ENCODE measurements around the gene WDR6. TPM values are rescaled to one million over a fixed set of nuclear protein-coding genes. Genes with fewer than 3 reads are reported as not detected.
A peak's percentile ranks its signal among the peaks of the same experiment; 100 is the strongest.

WDR6 gene
- total RNA-seq, 1 experiment from 2014 or later: 213 TPM

DNA sequence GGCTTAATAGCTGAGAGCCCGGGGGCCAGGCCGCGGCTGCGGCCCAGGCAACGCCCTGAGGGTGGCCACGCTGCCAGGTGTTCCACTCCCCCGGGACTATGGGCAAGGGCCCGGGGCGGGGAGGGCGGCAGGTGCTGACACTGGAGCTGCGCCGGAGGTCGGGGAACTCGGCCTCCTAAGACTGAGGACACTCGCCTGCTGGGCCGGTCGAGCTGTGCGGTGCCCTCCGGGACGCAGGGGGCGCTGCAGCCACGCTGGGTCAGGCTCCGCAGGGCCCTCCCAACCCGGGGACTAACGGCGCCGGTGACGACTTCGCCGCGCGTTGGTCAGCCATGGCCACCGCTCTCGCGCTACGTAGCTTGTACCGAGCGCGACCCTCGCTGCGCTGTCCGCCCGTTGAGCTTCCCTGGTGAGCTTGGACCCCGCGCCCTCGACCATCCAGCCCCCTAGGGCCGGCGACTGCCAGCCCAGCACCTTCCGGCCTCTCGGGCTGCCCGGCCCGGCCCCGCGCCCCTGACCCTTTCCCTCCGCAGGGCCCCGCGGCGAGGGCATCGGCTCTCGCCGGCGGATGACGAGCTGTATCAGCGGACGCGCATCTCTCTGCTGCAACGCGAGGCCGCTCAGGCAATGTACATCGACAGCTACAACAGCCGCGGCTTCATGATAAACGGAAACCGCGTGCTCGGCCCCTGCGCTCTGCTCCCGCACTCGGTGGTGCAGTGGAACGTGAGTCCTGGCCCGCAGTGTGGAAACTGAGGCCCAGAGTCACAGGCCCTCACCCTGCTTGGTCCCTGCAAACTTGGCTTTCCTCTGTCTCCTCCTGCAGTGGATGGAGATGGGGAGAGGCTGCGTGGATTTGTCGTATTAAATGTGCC lies 14.9 kb downstream of the WDR6 start, which contains the start of gene NDUFAF3 (continued):
- TF ChIP-seq, protein P1, sequence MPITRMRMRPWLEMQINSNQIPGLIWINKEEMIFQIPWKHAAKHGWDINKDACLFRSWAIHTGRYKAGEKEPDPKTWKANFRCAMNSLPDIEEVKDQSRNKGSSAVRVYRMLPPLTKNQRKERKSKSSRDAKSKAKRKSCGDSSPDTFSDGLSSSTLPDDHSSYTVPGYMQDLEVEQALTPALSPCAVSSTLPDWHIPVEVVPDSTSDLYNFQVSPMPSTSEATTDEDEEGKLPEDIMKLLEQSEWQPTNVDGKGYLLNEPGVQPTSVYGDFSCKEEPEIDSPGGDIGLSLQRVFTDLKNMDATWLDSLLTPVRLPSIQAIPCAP (CRISPR knock-in tag; IDR thresholded peaks at IDR 0.05): peak; percentile 79; the same call in 1 of the 2 replicates
- TF ChIP-seq ZNF317 (CRISPR knock-in tag; IDR thresholded peaks at IDR 0.05; ENCODE audit: borderline replicate concordance, low read depth) (peak; percentile 20; the same call in 1 of the 2 replicates), NR3C1 (CRISPR knock-in tag; conservative IDR thresholded peaks at IDR 0.05; ENCODE audit: low read depth) (no peak), ELF4 (CRISPR knock-in tag; IDR thresholded peaks at IDR 0.05; ENCODE audit: low read depth) (0 out of 2 replicates have a peak, but pooled peaks have one; percentile 11), FOXP1 (CRISPR knock-in tag; IDR thresholded peaks at IDR 0.05; ENCODE audit: borderline replicate concordance) (peak; percentile 79), GTF2I (CRISPR knock-in tag; conservative IDR thresholded peaks at IDR 0.05) (no peak), ATF1 (CRISPR knock-in tag; IDR thresholded peaks at IDR 0.05) (no peak), CREB1 (CRISPR knock-in tag; IDR thresholded peaks at IDR 0.05) (peak; percentile 84; the same call in 1 of the 2 replicates), CREM (CRISPR knock-in tag; IDR thresholded peaks at IDR 0.05) (peak; percentile 84; the same call in 1 of the 2 replicates), ETV6 (CRISPR knock-in tag; IDR thresholded peaks at IDR 0.05) (peak; percentile 89)
- TF ChIP-seq, protein P2, sequence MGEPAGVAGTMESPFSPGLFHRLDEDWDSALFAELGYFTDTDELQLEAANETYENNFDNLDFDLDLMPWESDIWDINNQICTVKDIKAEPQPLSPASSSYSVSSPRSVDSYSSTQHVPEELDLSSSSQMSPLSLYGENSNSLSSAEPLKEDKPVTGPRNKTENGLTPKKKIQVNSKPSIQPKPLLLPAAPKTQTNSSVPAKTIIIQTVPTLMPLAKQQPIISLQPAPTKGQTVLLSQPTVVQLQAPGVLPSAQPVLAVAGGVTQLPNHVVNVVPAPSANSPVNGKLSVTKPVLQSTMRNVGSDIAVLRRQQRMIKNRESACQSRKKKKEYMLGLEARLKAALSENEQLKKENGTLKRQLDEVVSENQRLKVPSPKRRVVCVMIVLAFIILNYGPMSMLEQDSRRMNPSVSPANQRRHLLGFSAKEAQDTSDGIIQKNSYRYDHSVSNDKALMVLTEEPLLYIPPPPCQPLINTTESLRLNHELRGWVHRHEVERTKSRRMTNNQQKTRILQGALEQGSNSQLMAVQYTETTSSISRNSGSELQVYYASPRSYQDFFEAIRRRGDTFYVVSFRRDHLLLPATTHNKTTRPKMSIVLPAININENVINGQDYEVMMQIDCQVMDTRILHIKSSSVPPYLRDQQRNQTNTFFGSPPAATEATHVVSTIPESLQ (CRISPR knock-in tag; IDR thresholded peaks at IDR 0.05): no peak
- TF ChIP-seq, protein P3, sequence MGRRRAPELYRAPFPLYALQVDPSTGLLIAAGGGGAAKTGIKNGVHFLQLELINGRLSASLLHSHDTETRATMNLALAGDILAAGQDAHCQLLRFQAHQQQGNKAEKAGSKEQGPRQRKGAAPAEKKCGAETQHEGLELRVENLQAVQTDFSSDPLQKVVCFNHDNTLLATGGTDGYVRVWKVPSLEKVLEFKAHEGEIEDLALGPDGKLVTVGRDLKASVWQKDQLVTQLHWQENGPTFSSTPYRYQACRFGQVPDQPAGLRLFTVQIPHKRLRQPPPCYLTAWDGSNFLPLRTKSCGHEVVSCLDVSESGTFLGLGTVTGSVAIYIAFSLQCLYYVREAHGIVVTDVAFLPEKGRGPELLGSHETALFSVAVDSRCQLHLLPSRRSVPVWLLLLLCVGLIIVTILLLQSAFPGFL (CRISPR knock-in tag; IDR thresholded peaks at IDR 0.05; ENCODE audit: borderline replicate concordance): no peak
- TF ChIP-seq, protein P4, sequence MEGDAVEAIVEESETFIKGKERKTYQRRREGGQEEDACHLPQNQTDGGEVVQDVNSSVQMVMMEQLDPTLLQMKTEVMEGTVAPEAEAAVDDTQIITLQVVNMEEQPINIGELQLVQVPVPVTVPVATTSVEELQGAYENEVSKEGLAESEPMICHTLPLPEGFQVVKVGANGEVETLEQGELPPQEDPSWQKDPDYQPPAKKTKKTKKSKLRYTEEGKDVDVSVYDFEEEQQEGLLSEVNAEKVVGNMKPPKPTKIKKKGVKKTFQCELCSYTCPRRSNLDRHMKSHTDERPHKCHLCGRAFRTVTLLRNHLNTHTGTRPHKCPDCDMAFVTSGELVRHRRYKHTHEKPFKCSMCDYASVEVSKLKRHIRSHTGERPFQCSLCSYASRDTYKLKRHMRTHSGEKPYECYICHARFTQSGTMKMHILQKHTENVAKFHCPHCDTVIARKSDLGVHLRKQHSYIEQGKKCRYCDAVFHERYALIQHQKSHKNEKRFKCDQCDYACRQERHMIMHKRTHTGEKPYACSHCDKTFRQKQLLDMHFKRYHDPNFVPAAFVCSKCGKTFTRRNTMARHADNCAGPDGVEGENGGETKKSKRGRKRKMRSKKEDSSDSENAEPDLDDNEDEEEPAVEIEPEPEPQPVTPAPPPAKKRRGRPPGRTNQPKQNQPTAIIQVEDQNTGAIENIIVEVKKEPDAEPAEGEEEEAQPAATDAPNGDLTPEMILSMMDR (IDR thresholded peaks at IDR 0.05): peak; percentile 88
- TF ChIP-seq, protein P5, sequence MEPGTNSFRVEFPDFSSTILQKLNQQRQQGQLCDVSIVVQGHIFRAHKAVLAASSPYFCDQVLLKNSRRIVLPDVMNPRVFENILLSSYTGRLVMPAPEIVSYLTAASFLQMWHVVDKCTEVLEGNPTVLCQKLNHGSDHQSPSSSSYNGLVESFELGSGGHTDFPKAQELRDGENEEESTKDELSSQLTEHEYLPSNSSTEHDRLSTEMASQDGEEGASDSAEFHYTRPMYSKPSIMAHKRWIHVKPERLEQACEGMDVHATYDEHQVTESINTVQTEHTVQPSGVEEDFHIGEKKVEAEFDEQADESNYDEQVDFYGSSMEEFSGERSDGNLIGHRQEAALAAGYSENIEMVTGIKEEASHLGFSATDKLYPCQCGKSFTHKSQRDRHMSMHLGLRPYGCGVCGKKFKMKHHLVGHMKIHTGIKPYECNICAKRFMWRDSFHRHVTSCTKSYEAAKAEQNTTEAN (CRISPR knock-in tag; IDR thresholded peaks at IDR 0.05): peak; percentile 44; the same call in 1 of the 2 replicates
- TF ChIP-seq, protein P6, sequence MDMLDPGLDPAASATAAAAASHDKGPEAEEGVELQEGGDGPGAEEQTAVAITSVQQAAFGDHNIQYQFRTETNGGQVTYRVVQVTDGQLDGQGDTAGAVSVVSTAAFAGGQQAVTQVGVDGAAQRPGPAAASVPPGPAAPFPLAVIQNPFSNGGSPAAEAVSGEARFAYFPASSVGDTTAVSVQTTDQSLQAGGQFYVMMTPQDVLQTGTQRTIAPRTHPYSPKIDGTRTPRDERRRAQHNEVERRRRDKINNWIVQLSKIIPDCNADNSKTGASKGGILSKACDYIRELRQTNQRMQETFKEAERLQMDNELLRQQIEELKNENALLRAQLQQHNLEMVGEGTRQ (CRISPR knock-in tag; IDR thresholded peaks at IDR 0.05): peak; percentile 31; the same call in 1 of the 2 replicates
- TF ChIP-seq, protein P7, sequence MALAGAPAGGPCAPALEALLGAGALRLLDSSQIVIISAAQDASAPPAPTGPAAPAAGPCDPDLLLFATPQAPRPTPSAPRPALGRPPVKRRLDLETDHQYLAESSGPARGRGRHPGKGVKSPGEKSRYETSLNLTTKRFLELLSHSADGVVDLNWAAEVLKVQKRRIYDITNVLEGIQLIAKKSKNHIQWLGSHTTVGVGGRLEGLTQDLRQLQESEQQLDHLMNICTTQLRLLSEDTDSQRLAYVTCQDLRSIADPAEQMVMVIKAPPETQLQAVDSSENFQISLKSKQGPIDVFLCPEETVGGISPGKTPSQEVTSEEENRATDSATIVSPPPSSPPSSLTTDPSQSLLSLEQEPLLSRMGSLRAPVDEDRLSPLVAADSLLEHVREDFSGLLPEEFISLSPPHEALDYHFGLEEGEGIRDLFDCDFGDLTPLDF (CRISPR knock-in tag; IDR thresholded peaks at IDR 0.05): peak; percentile 12; the same call in 1 of the 2 replicates
- TF ChIP-seq, protein P8, sequence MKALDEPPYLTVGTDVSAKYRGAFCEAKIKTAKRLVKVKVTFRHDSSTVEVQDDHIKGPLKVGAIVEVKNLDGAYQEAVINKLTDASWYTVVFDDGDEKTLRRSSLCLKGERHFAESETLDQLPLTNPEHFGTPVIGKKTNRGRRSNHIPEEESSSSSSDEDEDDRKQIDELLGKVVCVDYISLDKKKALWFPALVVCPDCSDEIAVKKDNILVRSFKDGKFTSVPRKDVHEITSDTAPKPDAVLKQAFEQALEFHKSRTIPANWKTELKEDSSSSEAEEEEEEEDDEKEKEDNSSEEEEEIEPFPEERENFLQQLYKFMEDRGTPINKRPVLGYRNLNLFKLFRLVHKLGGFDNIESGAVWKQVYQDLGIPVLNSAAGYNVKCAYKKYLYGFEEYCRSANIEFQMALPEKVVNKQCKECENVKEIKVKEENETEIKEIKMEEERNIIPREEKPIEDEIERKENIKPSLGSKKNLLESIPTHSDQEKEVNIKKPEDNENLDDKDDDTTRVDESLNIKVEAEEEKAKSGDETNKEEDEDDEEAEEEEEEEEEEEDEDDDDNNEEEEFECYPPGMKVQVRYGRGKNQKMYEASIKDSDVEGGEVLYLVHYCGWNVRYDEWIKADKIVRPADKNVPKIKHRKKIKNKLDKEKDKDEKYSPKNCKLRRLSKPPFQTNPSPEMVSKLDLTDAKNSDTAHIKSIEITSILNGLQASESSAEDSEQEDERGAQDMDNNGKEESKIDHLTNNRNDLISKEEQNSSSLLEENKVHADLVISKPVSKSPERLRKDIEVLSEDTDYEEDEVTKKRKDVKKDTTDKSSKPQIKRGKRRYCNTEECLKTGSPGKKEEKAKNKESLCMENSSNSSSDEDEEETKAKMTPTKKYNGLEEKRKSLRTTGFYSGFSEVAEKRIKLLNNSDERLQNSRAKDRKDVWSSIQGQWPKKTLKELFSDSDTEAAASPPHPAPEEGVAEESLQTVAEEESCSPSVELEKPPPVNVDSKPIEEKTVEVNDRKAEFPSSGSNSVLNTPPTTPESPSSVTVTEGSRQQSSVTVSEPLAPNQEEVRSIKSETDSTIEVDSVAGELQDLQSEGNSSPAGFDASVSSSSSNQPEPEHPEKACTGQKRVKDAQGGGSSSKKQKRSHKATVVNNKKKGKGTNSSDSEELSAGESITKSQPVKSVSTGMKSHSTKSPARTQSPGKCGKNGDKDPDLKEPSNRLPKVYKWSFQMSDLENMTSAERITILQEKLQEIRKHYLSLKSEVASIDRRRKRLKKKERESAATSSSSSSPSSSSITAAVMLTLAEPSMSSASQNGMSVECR (CRISPR knock-in tag; IDR thresholded peaks at IDR 0.05; ENCODE audit: borderline replicate concordance): peak; percentile 74
- TF ChIP-seq, protein P9, sequence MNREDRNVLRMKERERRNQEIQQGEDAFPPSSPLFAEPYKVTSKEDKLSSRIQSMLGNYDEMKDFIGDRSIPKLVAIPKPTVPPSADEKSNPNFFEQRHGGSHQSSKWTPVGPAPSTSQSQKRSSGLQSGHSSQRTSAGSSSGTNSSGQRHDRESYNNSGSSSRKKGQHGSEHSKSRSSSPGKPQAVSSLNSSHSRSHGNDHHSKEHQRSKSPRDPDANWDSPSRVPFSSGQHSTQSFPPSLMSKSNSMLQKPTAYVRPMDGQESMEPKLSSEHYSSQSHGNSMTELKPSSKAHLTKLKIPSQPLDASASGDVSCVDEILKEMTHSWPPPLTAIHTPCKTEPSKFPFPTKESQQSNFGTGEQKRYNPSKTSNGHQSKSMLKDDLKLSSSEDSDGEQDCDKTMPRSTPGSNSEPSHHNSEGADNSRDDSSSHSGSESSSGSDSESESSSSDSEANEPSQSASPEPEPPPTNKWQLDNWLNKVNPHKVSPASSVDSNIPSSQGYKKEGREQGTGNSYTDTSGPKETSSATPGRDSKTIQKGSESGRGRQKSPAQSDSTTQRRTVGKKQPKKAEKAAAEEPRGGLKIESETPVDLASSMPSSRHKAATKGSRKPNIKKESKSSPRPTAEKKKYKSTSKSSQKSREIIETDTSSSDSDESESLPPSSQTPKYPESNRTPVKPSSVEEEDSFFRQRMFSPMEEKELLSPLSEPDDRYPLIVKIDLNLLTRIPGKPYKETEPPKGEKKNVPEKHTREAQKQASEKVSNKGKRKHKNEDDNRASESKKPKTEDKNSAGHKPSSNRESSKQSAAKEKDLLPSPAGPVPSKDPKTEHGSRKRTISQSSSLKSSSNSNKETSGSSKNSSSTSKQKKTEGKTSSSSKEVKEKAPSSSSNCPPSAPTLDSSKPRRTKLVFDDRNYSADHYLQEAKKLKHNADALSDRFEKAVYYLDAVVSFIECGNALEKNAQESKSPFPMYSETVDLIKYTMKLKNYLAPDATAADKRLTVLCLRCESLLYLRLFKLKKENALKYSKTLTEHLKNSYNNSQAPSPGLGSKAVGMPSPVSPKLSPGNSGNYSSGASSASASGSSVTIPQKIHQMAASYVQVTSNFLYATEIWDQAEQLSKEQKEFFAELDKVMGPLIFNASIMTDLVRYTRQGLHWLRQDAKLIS (CRISPR knock-in tag; IDR thresholded peaks at IDR 0.05; ENCODE audit: borderline replicate concordance): 0 out of 2 replicates have a peak, but pooled peaks have one; percentile 65
